ENCODE data around the gene SRSF1.

Gene SRSF1

GRCh38 chr17:58010067-58010799, 3.2 kb upstream of the SRSF1 start:
- Histone ChIP-seq H3K79me2 (ENCODE audit: insufficient read depth, low read depth) (peaks cover 19% of the 10 kb centered on the region), H3K4me3 (IDR thresholded peaks at IDR 0.05; ENCODE audit: insufficient read depth, low read depth, low read length) (no peak overlapping the region), H3K4me2 (no peak overlapping the region), H3K9ac (no peak overlapping the region), H2AFZ (ENCODE audit: low read depth) (no peak overlapping the region), H3K27ac (no peak overlapping the region), H4K20me1 (ENCODE audit: insufficient read depth) (no peaks in the 10 kb centered on the region; the same call in 1 of the 2 replicates), H3K36me3 (ENCODE audit: insufficient read depth) (peaks cover 11% of the 10 kb centered on the region; the same call in 1 of the 2 replicates), H3K27me3 (ENCODE audit: insufficient read depth, low read depth) (no peaks in the 10 kb centered on the region), H3K4me1 (ENCODE audit: low read depth, poor library complexity, severe bottlenecking) (peaks cover 12% of the 10 kb centered on the region)
- no peak for TF ChIP-seq CTCF (conservative IDR thresholded peaks at IDR 0.05; ENCODE audit: low read depth, low read length)

DNA sequence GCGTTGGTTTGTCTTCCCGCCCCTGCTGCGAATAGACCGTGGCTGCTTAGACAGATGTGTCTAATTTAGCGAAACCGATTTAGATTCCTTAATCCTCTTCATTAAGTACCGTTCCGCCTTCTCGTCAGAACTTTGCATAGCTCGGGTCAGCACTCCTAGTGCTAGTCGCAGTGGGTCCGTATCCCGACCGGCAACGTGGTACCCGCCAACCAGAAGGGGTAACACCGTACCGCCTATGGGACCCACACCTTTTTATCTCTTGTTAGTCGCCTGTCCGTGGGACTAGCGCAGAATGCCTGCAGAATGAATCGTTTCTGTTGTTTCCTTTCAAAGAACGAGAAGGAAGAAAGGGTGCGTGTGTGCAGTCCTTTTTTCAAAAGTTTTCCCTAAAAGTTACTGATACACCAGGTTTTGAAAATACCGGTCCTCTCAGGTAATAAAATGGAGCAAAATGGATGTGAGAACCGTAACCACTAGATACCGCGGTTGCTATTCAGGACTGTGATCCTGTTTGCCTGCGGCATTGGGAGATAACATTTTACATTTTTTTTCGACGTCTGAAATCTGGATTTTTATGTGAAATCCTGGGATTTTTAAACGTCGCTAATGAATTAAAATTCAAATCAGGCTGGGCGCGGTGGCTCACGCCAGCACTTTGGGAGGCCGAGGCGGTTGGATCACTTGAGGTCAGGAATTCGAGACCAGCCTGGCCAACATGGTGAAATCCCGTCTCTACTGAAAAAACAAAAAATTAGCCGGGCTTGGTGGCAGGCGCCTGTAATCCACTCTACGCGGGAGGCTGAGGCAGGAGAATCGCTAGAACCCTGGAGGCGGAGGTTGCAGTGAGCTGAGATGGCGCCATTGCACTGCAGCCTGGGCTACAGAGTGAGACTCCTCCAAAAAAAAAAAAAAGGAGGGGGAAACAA, 998 bp upstream of the SRSF1 start:
- Histone ChIP-seq H3K79me2 (ENCODE audit: insufficient read depth, low read depth) (peaks cover 38% of the 10 kb centered on the region), H3K27ac (peak overlapping the region; percentile 98), H3K4me2 (peak overlapping the region; percentile 96), H2AFZ (ENCODE audit: low read depth) (peak overlapping the region; percentile 75), H3K36me3 (ENCODE audit: insufficient read depth) (peaks cover 32% of the 10 kb centered on the region; the same call in 1 of the 2 replicates), H3K4me3 (IDR thresholded peaks at IDR 0.05; ENCODE audit: insufficient read depth, low read depth, low read length) (no peak overlapping the region), H3K27me3 (ENCODE audit: insufficient read depth, low read depth) (no peaks in the 10 kb centered on the region), H3K4me1 (ENCODE audit: low read depth, poor library complexity, severe bottlenecking) (peaks cover 34% of the 10 kb centered on the region), H4K20me1 (ENCODE audit: insufficient read depth) (peaks cover 17% of the 10 kb centered on the region), H3K9ac (peak overlapping the region; percentile 99)
- TF ChIP-seq CTCF (conservative IDR thresholded peaks at IDR 0.05; ENCODE audit: low read depth, low read length) = no peak

GRCh38 chr17:58006560-58006923, 504 bp downstream of the SRSF1 start:
- Histone ChIP-seq H3K4me2 (peak overlapping the region; percentile 96), H3K9ac (peak overlapping the region; percentile 99), H4K20me1 (ENCODE audit: insufficient read depth) (peaks cover 17% of the 10 kb centered on the region), H3K4me1 (ENCODE audit: low read depth, poor library complexity, severe bottlenecking) (peaks cover 36% of the 10 kb centered on the region), H3K36me3 (ENCODE audit: insufficient read depth) (peaks cover 41% of the 10 kb centered on the region; the same call in 1 of the 2 replicates), H3K79me2 (ENCODE audit: insufficient read depth, low read depth) (peaks cover 38% of the 10 kb centered on the region), H3K27ac (peak overlapping the region; percentile 98), H2AFZ (ENCODE audit: low read depth) (peak overlapping the region; percentile 75; the same call in 1 of the 2 replicates), H3K4me3 (IDR thresholded peaks at IDR 0.05; ENCODE audit: insufficient read depth, low read depth, low read length) (no peak overlapping the region), H3K27me3 (ENCODE audit: insufficient read depth, low read depth) (no peaks in the 10 kb centered on the region)
- no peak for TF ChIP-seq CTCF (conservative IDR thresholded peaks at IDR 0.05; ENCODE audit: low read depth, low read length)

GRCh38 chr17:58005728-58006559, 1.1 kb downstream of the SRSF1 start:
- Histone ChIP-seq H3K36me3 (ENCODE audit: insufficient read depth) (peaks cover 41% of the 10 kb centered on the region; the same call in 1 of the 2 replicates), H3K9ac (peak overlapping the region; percentile 99), H3K4me3 (IDR thresholded peaks at IDR 0.05; ENCODE audit: insufficient read depth, low read depth, low read length) (no peak overlapping the region), H3K4me2 (peak overlapping the region; percentile 96), H3K4me1 (ENCODE audit: low read depth, poor library complexity, severe bottlenecking) (peaks cover 36% of the 10 kb centered on the region), H3K27ac (peak overlapping the region; percentile 98), H3K27me3 (ENCODE audit: insufficient read depth, low read depth) (no peaks in the 10 kb centered on the region), H4K20me1 (ENCODE audit: insufficient read depth) (peaks cover 20% of the 10 kb centered on the region), H3K79me2 (ENCODE audit: insufficient read depth, low read depth) (peaks cover 38% of the 10 kb centered on the region), H2AFZ (ENCODE audit: low read depth) (no peak overlapping the region)
- no peak for TF ChIP-seq CTCF (conservative IDR thresholded peaks at IDR 0.05; ENCODE audit: low read depth, low read length)

Measured in KMS-11 (cell line).